Ovary (tissue), 3 donors: Measurements from ENCODE around the gene MON1B.

ENCODE experiments used
- EP300 ChIP-seq: sonication (generic); formaldehyde crosslinking; IDR thresholded peaks from one replicate; pipeline ENCODE4 v1.6.1; 2017; ENCODE audit warnings: antibody characterized with exemption
- POLR2A ChIP-seq: fragments of 450-650 bp; IDR thresholded peaks from one replicate; pipeline ENCODE4 v1.6.1; 2017; ENCODE audit warnings: antibody characterized with exemption, mild to moderate bottlenecking, moderate library complexity
- TF ChIP-seq, protein P1 (sequence below), 3 donors: fragments of 450-650 bp in 2 of 3; fragments of 200-600 bp in 1 of 3; IDR thresholded peaks; one replicate each; pipeline versions ENCODE4 v1.5.1 to v1.8.0; 2016 to 2022; ENCODE audit warnings: antibody characterized with exemption in 3 of 3, mild to moderate bottlenecking in 1 of 3
- donor health status: DM: no; HTN: no; CAD: no.

DNA sequence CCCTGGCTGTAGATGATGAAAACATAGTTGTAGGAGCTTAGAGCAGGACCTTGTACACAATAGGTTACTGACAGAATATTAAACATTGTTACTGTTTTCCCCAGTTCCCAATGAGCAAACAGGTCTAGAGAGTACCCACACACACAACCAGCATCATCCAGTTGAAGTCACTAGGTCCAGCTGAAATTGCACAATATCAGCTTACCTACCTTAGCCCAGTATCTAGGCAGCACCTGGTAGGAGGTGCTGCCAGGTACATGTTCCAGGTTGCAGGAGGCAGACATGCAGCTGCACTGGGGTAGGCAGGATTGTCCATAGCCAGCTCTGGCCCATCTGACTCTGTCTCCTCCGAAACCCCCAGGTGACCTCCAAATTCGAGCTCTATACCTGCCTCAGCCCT lies 6.8 kb downstream of the MON1B start:
- TF ChIP-seq, protein P1, sequence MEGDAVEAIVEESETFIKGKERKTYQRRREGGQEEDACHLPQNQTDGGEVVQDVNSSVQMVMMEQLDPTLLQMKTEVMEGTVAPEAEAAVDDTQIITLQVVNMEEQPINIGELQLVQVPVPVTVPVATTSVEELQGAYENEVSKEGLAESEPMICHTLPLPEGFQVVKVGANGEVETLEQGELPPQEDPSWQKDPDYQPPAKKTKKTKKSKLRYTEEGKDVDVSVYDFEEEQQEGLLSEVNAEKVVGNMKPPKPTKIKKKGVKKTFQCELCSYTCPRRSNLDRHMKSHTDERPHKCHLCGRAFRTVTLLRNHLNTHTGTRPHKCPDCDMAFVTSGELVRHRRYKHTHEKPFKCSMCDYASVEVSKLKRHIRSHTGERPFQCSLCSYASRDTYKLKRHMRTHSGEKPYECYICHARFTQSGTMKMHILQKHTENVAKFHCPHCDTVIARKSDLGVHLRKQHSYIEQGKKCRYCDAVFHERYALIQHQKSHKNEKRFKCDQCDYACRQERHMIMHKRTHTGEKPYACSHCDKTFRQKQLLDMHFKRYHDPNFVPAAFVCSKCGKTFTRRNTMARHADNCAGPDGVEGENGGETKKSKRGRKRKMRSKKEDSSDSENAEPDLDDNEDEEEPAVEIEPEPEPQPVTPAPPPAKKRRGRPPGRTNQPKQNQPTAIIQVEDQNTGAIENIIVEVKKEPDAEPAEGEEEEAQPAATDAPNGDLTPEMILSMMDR (IDR thresholded peaks at IDR 0.05), result no peak
- TF ChIP-seq POLR2A, result no peak
- no peak for TF ChIP-seq EP300
